SJSA1 (cell line): Measurements from ENCODE around the gene PDCD7. TPM values are rescaled to one million over a fixed set of nuclear protein-coding genes. Genes with fewer than 3 reads are reported as not detected.
A peak's percentile ranks its signal among the peaks of the same experiment; 100 is the strongest.

Source experiments
- DNase-seq, 2 experiments: peaks; one replicate each; pipeline ENCODE4 v3.0.0-alpha.2; 2015 to 2020; ENCODE audit warnings: low spot score in 2 of 2, low read depth in 1 of 2
- H3K27ac ChIP-seq: fragments of 250-450 bp; sonication (Bioruptor Pico); 2 replicates; pipeline ENCODE4 v1.5.1; 2020; ENCODE audit warnings: mild to moderate bottlenecking, moderate library complexity
- H3K27me3 ChIP-seq: fragments of 250-450 bp; sonication (Bioruptor Pico); replicated peaks from 2 replicates; pipeline ENCODE4 v1.5.1; 2020; ENCODE audit warnings: mild to moderate bottlenecking, moderate library complexity
- H3K36me3 ChIP-seq: fragments of 250-450 bp; sonication (Bioruptor Pico); 2 replicates; pipeline ENCODE4 v1.5.1; 2020; ENCODE audit warnings: mild to moderate bottlenecking
- H3K4me1 ChIP-seq: fragments of 250-450 bp; sonication (Bioruptor Pico); replicated peaks from 2 replicates; pipeline ENCODE4 v1.6.1; 2021; ENCODE audit warnings: mild to moderate bottlenecking
- H3K4me3 ChIP-seq: fragments of 250-450 bp; sonication (Bioruptor Pico); 2 replicates; pipeline ENCODE4 v1.5.1; 2020; ENCODE audit warnings: mild to moderate bottlenecking
- H3K9me3 ChIP-seq: fragments of 250-450 bp; sonication (Bioruptor Pico); replicated peaks from 2 replicates; pipeline ENCODE4 v1.5.1; 2020; ENCODE audit warnings: mild to moderate bottlenecking
- total RNA-seq: library from RNA; depleted of rRNA; stranded (reverse); fragments of >200 nt; shearing (Covaris generic); gene quantifications from 2 replicates; pipeline ENCODE4 v1.2.3, GENCODE V29; 2014; rRNA removed

Gene PDCD7
- total RNA-seq, 1 experiment from 2014 or later = 25.8 TPM

- H3K27me3 ChIP-seq = no peaks in the 10 kb centered on the region
- peaks cover 23% of the 10 kb centered on the region for H3K36me3 ChIP-seq
- no peaks in the 10 kb centered on the region for H3K9me3 ChIP-seq
- peaks cover 72% of the 10 kb centered on the region for H3K4me1 ChIP-seq
- DNase-seq = peak; percentile 75 to 83
- no peak overlapping the region for H3K4me3 ChIP-seq
- H3K27ac ChIP-seq = no peak overlapping the region
These were observed 64.4 kb downstream of the PDCD7 start for GRCh38 chr15:65069179-65069578.

- H3K27ac ChIP-seq = peak overlapping the region; percentile 75
- peaks cover 31% of the 10 kb centered on the region for H3K36me3 ChIP-seq
- no peaks in the 10 kb centered on the region for H3K27me3 ChIP-seq
- peaks cover 80% of the 10 kb centered on the region for H3K4me1 ChIP-seq
- peak overlapping the region; percentile 88 for H3K4me3 ChIP-seq
- no peaks in the 10 kb centered on the region for H3K9me3 ChIP-seq
- no peak for DNase-seq
These were observed 65.2 kb downstream of the PDCD7 start for GRCh38 chr15:65068403-65068788.

GRCh38 chr15:65067645-65068402 is 65.8 kb downstream of the PDCD7 start, which contains the start of gene RASL12:
RASL12 (minus strand) TSS chr15:65067991; CDS start chr15:65067835, 156 bp downstream.
- peaks cover 37% of the 10 kb centered on the region for H3K36me3 ChIP-seq
- no peaks in the 10 kb centered on the region for H3K9me3 ChIP-seq
- H3K4me1 ChIP-seq = peaks cover 86% of the 10 kb centered on the region
- H3K4me3 ChIP-seq = peak within 1 kb of the TSS; percentile 88
- H3K27me3 ChIP-seq = no peaks in the 10 kb centered on the region
- DNase-seq = peak; percentile 71 to 74
- peak within 1 kb of the TSS; percentile 75 for H3K27ac ChIP-seq

Other genes starting within 250 kb of the PDCD7 start
- gene ANKDD1A, start 221.9 kb downstream of the PDCD7 start, total RNA-seq = 1.3 and 3.3 TPM in 2 replicates
- gene SPG21, start 143.9 kb downstream of the PDCD7 start, total RNA-seq = 41.8 and 49.0 TPM in 2 replicates
- gene MTFMT, start 104.2 kb downstream of the PDCD7 start, total RNA-seq = 22.1 and 30.4 TPM in 2 replicates
- 1.1 TPM in 1 of 2 replicates, not detected in the other for gene SLC51B, start 88.4 kb downstream of the PDCD7 start, total RNA-seq
- 175 and 181 TPM in 2 replicates for gene RASL12, start 65.8 kb downstream of the PDCD7 start, total RNA-seq
- not detected in 2 replicates for gene KBTBD13, start 57.1 kb downstream of the PDCD7 start, total RNA-seq
- 0.38 and 0.87 TPM in 2 replicates for gene UBAP1L, start 18.6 kb downstream of the PDCD7 start, total RNA-seq
- 22.6 and 33.2 TPM in 2 replicates for gene CLPX, start 51.5 kb upstream of the PDCD7 start, total RNA-seq
- not detected in 2 replicates for gene CILP, start 77.7 kb upstream of the PDCD7 start, total RNA-seq
- 3.0 and 7.4 TPM in 2 replicates for gene PARP16, start 153.1 kb upstream of the PDCD7 start, total RNA-seq
- not detected in 2 replicates for gene RNU5A-1, start 162.2 kb upstream of the PDCD7 start, total RNA-seq
- gene RNU5B-1, start 170.9 kb upstream of the PDCD7 start, total RNA-seq = not detected in 2 replicates
- not detected in 2 replicates for gene IGDCC3, start 244.2 kb upstream of the PDCD7 start, total RNA-seq